ENCODE results near the gene DIDO1. TPM values are rescaled to one million over a fixed set of nuclear protein-coding genes. Genes with fewer than 3 reads are reported as not detected.

Gene DIDO1
- total and polyA plus RNA-seq, 2 of the 13 experiments (the other 11 are each of a cell fraction or from before 2014, with no cell fraction given): 75.0 to 75.1 TPM

- TF ChIP-seq ZUFSP (CRISPR knock-in tag; IDR thresholded peaks at IDR 0.05; ENCODE audit: borderline replicate concordance) (no peak), ATF6 (CRISPR knock-in tag; conservative IDR thresholded peaks at IDR 0.05) (no peak), ATF1 (CRISPR knock-in tag; IDR thresholded peaks at IDR 0.05) (no peak), ZNF510 (CRISPR knock-in tag; IDR thresholded peaks at IDR 0.05; ENCODE audit: low read depth) (no peak), ZFYVE20 (CRISPR knock-in tag; IDR thresholded peaks at IDR 0.05; ENCODE audit: borderline replicate concordance, low read depth) (no peak), SP4 (CRISPR knock-in tag; IDR thresholded peaks at IDR 0.05) (no peak), POLR2A (IDR thresholded peaks at IDR 0.05; ENCODE audit: insufficient read depth in 1 of 2, low read depth in 2 of 2, low read length in 2 of 2) (peak in 1 of 2 experiments; percentile 31; a peak in 2 of 4 replicates), ZNF569 (CRISPR knock-in tag; IDR thresholded peaks at IDR 0.05; ENCODE audit: borderline replicate concordance) (no peak), KLF12 (CRISPR knock-in tag; IDR thresholded peaks at IDR 0.05; ENCODE audit: borderline replicate concordance) (no peak), IRF9 (CRISPR knock-in tag; IDR thresholded peaks at IDR 0.05; ENCODE audit: borderline replicate concordance) (0 out of 2 replicates have a peak, but pooled peaks have one; percentile 39), RARG (CRISPR knock-in tag; IDR thresholded peaks at IDR 0.05; ENCODE audit: low read depth) (0 out of 2 replicates have a peak, but pooled peaks have one; percentile 32), SPEN (CRISPR knock-in tag; IDR thresholded peaks at IDR 0.05; ENCODE audit: low read depth) (peak; percentile 47; the same call in 1 of the 2 replicates), FOXA1 (IDR thresholded peaks at IDR 0.05) (no peak), FOXA1 (CRISPR knock-in tag; IDR thresholded peaks at IDR 0.05) (no peak), ESRRA (CRISPR knock-in tag; IDR thresholded peaks at IDR 0.05; ENCODE audit: low read depth) (no peak), MAZ (IDR thresholded peaks at IDR 0.05; ENCODE audit: borderline replicate concordance, low read depth, low read length) (no peak), MAZ (CRISPR knock-in tag; IDR thresholded peaks at IDR 0.05; ENCODE audit: low read depth) (no peak), DNMT1 (CRISPR knock-in tag; IDR thresholded peaks at IDR 0.05) (no peak), ZMAT3 (CRISPR knock-in tag; conservative IDR thresholded peaks at IDR 0.05) (no peak), ZFP1 (CRISPR knock-in tag; IDR thresholded peaks at IDR 0.05) (no peak), HMGXB3 (CRISPR knock-in tag; IDR thresholded peaks at IDR 0.05; ENCODE audit: borderline replicate concordance) (no peak)
These were observed 9.1 kb upstream of the DIDO1 start (continued) for GRCh38 chr20:62935204-62935967.

Measured in HepG2 (cell line).